ENCODE results near the gene VSIG2.
"Not testable (repeated sequence)": the region's sequence is repeated elsewhere in the genome, so short reads cannot be mapped to it uniquely, and the experiment has no call there.

Gene VSIG2

GRCh38 chr11:124783002-124783401 lies 30.9 kb upstream of the VSIG2 start:
- TF ChIP-seq CTCF (IDR thresholded peaks at IDR 0.05; ENCODE audit: low read depth, low read length): no peak
- Histone ChIP-seq H3K36me3 (no peaks in the 10 kb centered on the region), H3K27ac (no peak overlapping the region), H3K4me3 (ENCODE audit: low read depth, low read length) (no peak overlapping the region), H3K27me3 (ENCODE audit: insufficient read depth, low read depth, severe bottlenecking) (no peaks in the 10 kb centered on the region), H3K9me3 (ENCODE audit: severe bottlenecking) (no peaks in the 10 kb centered on the region)
- no peak for DNase-seq

- Histone ChIP-seq H3K27me3 (ENCODE audit: insufficient read depth, low read depth, severe bottlenecking) (no peaks in the 10 kb centered on the region), H3K4me3 (ENCODE audit: low read depth, low read length) (no peak overlapping the region), H3K36me3 (no peaks in the 10 kb centered on the region; the same call in 1 of the 2 replicates), H3K27ac (no peak overlapping the region), H3K9me3 (ENCODE audit: severe bottlenecking) (no peaks in the 10 kb centered on the region)
- DNase-seq: no peak
- no peak for TF ChIP-seq CTCF (IDR thresholded peaks at IDR 0.05; ENCODE audit: low read depth, low read length)
These were observed 27.5 kb upstream of the VSIG2 start for GRCh38 chr11:124779568-124779967.

- no peak for DNase-seq
- H3K27ac ChIP-seq: no peak overlapping the region
- no peak overlapping the region for H3K4me3 ChIP-seq (ENCODE audit: low read depth, low read length)
- H3K27me3 ChIP-seq (ENCODE audit: insufficient read depth, low read depth, severe bottlenecking): no peaks in the 10 kb centered on the region
- H3K36me3 ChIP-seq: peaks cover 4% of the 10 kb centered on the region; the same call in 1 of the 2 replicates
- TF ChIP-seq CTCF (IDR thresholded peaks at IDR 0.05; ENCODE audit: low read depth, low read length): 0 out of 2 replicates have a peak, but pooled peaks have one; percentile 8
- no peaks in the 10 kb centered on the region for H3K9me3 ChIP-seq (ENCODE audit: severe bottlenecking)
These were observed 26.2 kb upstream of the VSIG2 start for GRCh38 chr11:124778281-124778680.

GRCh38 chr11:124776865-124777645 lies 25.0 kb upstream of the VSIG2 start:
- no peak for TF ChIP-seq CTCF (IDR thresholded peaks at IDR 0.05; ENCODE audit: low read depth, low read length)
- Histone ChIP-seq H3K27ac (no peak overlapping the region), H3K9me3 (ENCODE audit: severe bottlenecking) (no peaks in the 10 kb centered on the region), H3K4me3 (ENCODE audit: low read depth, low read length) (no peak overlapping the region), H3K36me3 (peaks cover 11% of the 10 kb centered on the region), H3K27me3 (ENCODE audit: insufficient read depth, low read depth, severe bottlenecking) (no peaks in the 10 kb centered on the region)
- DNase-seq: no peak

GRCh38 chr11:124770959-124771358 lies 18.9 kb upstream of the VSIG2 start:
- H3K27ac ChIP-seq; H3K9me3 ChIP-seq (ENCODE audit: severe bottlenecking); DNase-seq; H3K27me3 ChIP-seq (ENCODE audit: insufficient read depth, low read depth, severe bottlenecking); H3K4me3 ChIP-seq (ENCODE audit: low read depth, low read length): not testable (repeated sequence)
- peaks cover 30% of the 10 kb centered on the region for H3K36me3 ChIP-seq

- H3K27ac ChIP-seq: no peak overlapping the region
- no peaks in the 10 kb centered on the region for H3K9me3 ChIP-seq (ENCODE audit: severe bottlenecking)
- H3K36me3 ChIP-seq: peaks cover 30% of the 10 kb centered on the region
- no peak for TF ChIP-seq CTCF (IDR thresholded peaks at IDR 0.05; ENCODE audit: low read depth, low read length)
- DNase-seq: no peak
- H3K4me3 ChIP-seq (ENCODE audit: low read depth, low read length): no peak overlapping the region
- no peaks in the 10 kb centered on the region for H3K27me3 ChIP-seq (ENCODE audit: insufficient read depth, low read depth, severe bottlenecking)
These were observed 18.0 kb upstream of the VSIG2 start for GRCh38 chr11:124769806-124770774.
